Activated CD8-positive, alpha-beta memory T cell treated with anti-CD3 and anti-CD28 coated beads for 4 hours (primary cell): ENCODE results near the gene GATA2.

Experiments used
- DNase-seq, 2 donors: peaks; one replicate each; pipeline ENCODE4 v3.0.0-alpha.2; 2020; ENCODE audit warnings: low read depth in 2 of 2

GATA2 gene

GRCh38 chr3:128433837-128434165, 59.2 kb downstream of the GATA2 start:
- DNase-seq = no peak

GRCh38 chr3:128432971-128433836, 59.8 kb downstream of the GATA2 start:
- no peak for DNase-seq

DNA sequence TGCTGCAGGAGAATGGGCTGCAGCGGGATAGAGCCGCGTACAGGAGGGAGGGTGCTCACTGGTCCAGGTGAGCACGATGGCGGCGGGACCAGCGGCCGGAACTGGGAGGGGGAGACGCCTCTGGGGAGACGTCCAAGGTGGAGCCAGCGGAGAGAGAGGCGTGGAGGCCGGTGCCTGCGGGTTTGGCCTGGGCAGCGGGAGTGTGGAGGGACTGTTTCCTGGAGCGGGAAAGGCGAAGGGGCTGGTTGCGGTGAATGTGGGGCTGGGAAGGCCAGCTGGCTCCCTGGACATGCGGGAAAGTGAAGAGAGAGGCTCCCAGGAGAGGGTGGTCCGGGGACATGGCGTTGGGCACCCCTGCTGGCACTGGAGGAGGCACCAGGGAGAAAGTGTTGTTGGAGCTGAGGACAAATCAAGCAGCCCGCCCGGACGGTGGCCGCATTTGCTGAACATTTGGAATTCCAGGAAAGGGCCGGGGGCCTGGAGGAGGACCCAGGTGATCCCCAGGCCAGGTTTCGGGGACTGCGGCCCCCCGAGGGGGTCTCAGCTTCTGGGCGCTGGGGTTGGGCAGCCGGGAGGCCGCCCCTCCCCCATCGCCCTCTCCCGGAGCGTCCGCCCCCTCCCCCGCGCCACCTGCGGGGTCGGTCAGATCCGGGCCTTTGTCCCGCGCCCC, 60.6 kb downstream of the GATA2 start:
- DNase-seq = no peak

GRCh38 chr3:128431803-128432300, 61.1 kb downstream of the GATA2 start:
- no peak for DNase-seq

- DNase-seq = no peak
Measured at GRCh38 chr3:128430731-128431130, 62.3 kb downstream of the GATA2 start.

GRCh38 chr3:128430301-128430700, 62.7 kb downstream of the GATA2 start:
- no peak for DNase-seq

GRCh38 chr3:128429751-128430150, 63.2 kb downstream of the GATA2 start:
- no peak for DNase-seq
